COR-L47 (cell line): ENCODE results near the gene UGT2B17.
"Not testable (repeated sequence)": the region's sequence is repeated elsewhere in the genome, so short reads cannot be mapped to it uniquely, and the experiment has no call there.

Experiments used
- DNase-seq: peaks from one replicate; lab custom pipeline; 2025; lab: John Stamatoyannopoulos, UW

The UGT2B17 gene

DNA sequence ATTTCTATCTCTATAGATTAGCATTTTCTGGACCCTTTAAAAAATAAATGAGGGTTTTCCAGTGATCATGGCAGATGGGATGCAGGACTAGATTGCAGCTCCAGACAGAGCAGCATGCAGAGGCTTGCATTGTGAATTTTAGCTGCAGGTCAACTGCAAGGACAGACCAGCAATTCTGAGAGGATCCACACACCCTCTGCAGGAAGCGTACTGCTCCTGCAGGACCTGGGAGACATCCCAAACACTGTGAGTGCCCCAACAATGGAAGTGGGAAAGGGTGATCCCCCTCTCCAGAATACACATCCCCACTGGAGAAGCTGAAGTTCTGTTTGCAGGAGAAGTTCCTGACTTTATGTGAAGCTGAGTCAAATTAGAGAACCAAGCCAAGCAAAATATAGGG, 7.1 kb downstream of the UGT2B17 start:
- DNase-seq: not testable (repeated sequence)

DNA sequence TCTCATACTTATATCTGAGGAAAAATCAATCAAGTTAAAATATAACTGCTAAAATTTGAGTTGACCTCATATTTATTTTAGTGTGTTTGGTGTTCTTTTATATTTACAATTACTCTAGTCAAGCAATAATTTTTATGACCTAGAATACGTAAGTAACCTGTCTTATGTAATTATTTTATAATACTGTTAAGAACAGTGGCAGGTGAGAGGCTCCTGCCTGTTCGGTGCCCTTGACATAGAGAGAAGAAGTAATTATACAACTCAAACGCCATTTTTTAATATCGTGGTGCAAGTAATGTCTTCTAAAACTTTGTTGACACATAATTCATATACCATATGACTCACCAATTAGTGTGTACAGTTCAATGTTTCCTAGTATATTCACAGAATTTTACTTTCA, 7.6 kb downstream of the UGT2B17 start:
- not testable (repeated sequence) for DNase-seq

DNA sequence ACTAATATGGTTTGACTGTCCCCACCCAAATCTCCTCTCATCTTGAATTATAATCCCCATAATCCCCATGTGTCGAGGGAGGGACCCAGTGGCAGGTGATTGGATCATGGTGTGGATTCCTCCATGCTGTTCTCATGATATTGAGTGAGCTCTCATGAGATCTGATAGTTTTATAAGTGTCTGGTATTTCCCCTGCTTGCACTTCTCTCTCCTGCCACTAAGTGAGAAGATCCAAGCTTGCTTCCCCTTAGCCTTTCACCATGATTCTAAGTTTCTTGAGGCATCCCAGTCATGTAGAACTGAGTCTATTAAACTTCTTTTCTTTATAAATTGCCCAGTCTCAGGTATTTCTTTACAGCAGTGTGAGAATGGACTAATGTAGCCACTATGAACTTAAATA, 9.8 kb downstream of the UGT2B17 start:
- not testable (repeated sequence) for DNase-seq

DNA sequence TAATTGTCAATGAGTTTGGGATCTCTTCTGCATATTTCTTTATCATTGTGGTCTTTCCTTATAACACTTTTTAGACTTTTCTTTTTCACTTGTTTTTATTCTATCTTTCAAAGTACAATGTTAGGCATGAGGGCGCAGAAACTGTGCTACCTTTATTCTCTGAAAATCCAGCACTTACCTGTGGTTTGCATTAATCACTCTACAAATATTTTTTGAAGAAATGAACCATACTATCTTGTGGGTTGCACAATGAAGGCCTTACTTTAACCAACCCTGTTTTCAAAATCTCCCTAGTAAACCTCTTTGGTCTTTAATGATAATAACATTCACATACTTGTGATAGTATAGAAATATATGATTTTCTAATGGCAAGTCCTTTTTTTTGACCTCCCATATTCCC, 11.0 kb downstream of the UGT2B17 start:
- not testable (repeated sequence) for DNase-seq

DNA sequence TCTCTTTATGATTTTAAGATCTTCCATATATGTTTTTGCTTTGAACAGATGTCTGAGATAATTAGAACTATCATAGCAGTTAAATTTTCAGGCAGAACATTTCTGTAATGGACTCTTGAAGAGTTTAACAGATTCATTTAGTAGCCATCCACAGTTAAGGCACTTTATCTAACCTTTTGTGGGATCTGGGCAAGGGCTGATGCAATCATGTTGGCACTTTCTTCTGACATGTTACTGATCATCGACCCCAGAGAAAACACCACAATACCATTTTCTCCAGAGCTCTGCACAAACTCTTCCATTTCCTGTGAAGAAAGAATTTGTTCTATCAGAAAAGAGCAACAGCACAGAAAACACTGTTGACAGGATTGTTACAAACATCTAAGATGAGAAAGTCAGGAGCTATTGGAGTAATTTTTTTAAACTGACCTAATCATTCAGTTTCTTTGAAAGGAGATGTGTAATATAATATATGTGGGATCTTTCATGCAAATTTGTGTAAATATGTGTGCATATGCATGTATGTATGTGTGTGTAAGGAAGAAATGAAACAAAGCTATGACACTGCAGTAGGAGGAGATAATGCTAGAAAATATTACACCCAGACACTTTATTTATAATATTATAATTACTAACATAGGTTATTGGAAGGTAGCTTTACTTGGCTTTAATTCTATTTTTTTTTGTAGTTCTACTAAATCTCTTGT, 15.6 kb downstream of the UGT2B17 start:
- DNase-seq: not testable (repeated sequence)

GRCh38 chr4:68553830-68554229, 22.3 kb downstream of the UGT2B17 start:
- not testable (repeated sequence) for DNase-seq

GRCh38 chr4:68552818-68553811, 23.0 kb downstream of the UGT2B17 start:
- not testable (repeated sequence) for DNase-seq

GRCh38 chr4:68542742-68543141, 33.4 kb downstream of the UGT2B17 start:
- DNase-seq: not testable (repeated sequence)

DNA sequence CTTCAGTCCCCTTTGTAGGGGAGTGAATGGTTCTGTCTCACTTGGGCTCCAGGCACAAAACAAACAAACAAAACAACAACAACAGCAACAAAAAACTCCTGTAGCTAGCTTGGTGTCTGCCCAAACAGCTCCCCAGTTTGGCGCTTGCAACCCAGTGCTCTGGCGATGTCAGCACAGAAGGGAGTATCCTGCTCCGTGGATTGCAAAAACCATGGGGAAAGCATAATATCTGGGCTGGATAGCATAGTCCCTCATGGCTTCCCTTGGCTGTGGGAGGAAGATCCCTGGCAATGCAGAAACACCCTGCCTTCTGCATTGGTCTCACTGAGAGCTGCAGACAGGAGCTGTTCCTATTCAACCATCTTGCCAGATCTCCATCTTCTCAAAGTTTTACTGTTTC, 39.7 kb downstream of the UGT2B17 start:
- no peak for DNase-seq

- no peak for DNase-seq
Measured at GRCh38 chr4:68535974-68536373, 40.1 kb downstream of the UGT2B17 start.

DNA sequence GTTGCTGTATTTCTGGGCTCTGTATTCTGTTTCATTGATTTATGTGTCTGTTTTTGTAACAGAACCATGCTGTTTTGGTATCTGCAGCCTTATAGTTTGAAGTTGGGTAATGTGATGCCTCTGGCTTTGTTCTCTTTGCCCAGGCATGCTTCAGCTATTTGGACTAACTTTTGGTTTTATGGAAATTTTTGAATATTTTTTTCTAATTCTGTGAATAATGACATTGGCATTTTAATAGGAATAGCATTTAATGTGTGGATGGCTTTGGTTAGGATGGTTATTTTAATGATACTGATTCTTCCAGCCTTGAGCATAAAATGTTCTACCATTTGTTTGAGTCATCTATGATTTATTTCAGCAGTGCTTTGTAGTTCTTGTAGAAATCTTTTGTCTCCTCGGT, 53.9 kb downstream of the UGT2B17 start:
- not testable (repeated sequence) for DNase-seq

GRCh38 chr4:68520985-68521384, 55.1 kb downstream of the UGT2B17 start:
- DNase-seq: no peak

DNA sequence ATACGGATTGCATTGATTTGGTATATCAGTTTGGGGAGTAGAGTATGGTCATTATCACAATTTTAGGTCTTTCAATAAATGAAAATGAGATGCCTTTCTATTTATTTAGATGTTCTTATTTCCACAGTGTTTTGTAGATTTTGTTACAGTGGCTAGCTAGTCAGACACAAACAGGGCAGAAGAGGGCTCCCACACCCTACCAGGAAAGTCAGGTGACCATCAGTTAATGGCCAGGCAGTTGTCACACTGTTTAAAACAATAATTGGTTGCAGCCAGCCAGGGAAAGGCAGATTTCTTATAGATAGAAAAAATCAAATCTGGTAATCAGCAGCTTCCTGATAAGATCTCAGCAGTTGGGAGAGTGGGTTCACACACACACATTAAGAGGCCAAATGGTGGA, 57.2 kb downstream of the UGT2B17 start:
- DNase-seq: no peak

- not testable (repeated sequence) for DNase-seq
Measured at GRCh38 chr4:68505452-68505851, 70.7 kb downstream of the UGT2B17 start.

DNA sequence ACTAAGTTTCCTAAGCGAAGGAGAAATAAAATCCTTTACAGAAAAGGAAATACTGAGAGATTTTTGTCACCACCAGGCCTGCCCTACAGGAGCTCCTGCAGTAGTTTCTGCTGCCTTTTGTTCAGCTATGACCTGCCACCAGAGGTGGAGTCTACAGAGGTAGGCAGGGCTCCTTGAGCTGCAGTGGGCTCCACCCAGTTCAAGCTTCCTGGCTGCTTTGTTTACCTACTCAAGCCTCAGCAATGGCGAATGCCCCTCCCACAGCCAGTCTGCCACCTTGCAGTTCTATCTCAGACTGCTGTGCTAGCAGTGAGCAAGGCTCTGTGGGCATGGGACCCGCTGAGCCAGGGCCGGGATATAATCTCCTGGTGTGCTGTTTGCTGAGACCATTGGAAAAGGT, 71.3 kb downstream of the UGT2B17 start:
- not testable (repeated sequence) for DNase-seq

DNA sequence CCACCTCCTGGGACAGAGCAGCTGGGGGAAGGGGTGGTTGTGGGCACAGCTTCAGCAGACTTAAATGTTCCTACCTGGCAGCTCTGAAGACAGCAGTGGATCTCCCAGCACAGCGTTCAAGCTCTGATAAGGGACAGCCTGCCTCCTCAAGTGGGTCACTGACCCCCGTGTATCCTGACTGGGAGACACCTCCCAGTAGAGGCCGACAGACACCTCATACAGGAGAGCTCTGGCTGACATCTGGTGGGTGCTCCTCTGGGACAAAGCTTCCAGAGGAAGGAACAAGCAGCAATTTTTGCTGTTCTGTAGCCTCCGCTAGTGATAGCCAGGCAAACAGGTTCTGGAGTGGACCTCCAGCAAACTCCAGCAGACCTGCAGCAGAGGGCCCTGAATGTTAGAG, 72.7 kb downstream of the UGT2B17 start:
- not testable (repeated sequence) for DNase-seq

DNA sequence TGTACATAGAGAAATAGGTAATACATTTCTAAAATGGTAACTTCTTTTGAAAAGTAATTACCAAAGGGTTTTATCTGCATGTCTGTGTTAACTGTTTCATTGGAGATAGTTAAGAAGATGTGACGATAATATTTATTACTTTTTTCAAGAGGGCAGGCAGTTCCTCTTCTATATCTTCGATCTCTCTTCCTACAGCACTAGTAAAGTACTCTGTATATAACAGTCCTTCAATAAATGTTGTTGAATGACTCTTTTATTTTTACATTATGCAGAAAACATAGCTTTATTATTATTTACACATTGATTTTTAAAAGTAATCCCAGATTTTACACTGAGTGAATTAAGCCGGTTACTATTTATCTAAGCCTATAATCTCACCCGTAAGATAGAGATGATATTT, 77.1 kb downstream of the UGT2B17 start:
- no peak for DNase-seq

GRCh38 chr4:68498413-68499007, 77.6 kb downstream of the UGT2B17 start:
- peak; percentile 49 for DNase-seq

DNA sequence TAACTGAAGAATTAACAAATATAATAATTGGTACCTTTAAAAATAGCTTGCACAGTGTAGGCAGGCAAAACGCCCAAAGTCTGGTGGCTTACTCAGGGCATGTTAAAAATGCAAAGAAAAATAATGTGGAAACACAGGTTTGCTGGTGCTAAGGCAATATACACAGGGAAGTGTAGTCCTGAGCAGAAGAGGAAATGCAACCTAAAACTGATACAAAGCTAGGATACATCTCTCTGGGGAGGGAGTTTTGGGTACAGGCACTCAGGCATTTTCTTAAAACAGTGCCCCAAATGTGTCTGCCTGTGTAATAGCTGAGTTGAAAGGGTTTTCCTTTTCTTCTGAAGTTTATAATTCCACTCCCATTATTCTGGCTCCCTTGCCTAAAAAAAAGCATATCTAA, 81.4 kb downstream of the UGT2B17 start:
- no peak for DNase-seq

DNA sequence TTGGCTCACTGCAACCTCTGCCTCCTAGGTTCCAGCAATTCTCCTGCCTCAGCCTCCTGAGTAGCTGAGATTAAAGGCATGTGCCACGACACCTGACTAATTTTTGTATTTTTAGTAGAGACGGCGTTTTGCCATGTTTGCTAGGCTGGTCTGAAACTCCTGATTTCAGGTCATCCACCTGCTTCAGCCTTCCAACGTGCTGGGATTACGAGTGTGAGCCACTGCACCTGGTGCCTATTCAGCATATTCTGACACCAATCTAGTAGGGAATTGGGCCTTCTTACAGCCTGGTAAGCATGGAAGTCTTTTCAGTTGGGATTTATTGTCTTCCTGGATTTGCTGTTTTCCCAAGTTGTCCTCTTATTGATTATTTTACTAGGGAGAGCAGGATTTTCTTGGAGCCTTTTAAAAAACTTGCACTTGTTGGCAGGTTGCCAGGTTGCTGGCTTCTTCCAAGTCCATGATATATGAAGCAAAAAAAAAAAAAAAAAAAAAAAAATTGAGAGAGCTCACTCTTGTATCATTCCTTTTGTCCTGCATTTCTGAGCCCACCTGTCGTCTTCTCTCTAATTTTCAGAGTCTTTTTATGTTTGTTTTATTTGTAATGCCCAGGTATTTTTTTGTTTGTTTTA, 85.2 kb downstream of the UGT2B17 start:
- no peak for DNase-seq

- no peak for DNase-seq
Measured at GRCh38 chr4:68489338-68489737, 86.8 kb downstream of the UGT2B17 start.
